ENCODE measurements around the gene RAPGEF5. TPM values are rescaled to one million over a fixed set of nuclear protein-coding genes. Genes with fewer than 3 reads are reported as not detected.

The RAPGEF5 gene
- total RNA-seq, 2 experiments from 2014 or later, result 0.60 to 0.69 TPM

DNA sequence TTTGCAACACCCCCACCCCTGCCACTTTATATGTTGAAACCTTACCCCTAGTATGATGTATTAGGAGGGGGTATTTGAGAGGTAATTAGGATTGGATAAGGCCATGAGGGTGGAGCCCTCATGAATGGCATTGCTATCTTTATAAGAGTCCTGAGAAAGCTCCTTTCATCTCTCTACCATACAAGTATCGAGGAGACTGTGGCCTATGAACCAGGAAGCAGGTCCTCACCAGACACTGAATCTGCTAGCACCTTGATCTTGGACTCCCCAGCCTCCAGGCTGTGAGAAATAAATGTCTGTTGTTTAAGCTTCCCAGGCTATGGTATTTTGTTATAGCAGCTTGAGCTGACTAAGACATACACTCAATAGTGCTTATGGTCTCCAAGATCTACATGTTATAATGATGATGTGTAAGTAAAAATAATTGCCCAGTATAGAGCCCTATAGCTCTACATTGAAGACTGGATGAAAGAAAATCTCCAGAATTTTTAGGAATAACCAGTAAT is 188.8 kb downstream of the RAPGEF5 start:
- no peak for DNase-seq
- Mint-ChIP-seq H3K27ac (no peak overlapping the region), H3K4me1 (peaks cover 4% of the 10 kb centered on the region), H3K27me3 (peaks cover 10% of the 10 kb centered on the region), H3K36me3 (ENCODE audit: low read depth) (no peaks in the 10 kb centered on the region), H3K4me3 (no peak overlapping the region), H3K9me3 (no peaks in the 10 kb centered on the region)
- ChIA-PET POLR2A (no interaction called here), CTCF (interaction anchor here (1.2 kb wide), 1 partner anchor 15 kb away, joined by 3 read pairs; no protein-coding TSS in a partner anchor)

DNA sequence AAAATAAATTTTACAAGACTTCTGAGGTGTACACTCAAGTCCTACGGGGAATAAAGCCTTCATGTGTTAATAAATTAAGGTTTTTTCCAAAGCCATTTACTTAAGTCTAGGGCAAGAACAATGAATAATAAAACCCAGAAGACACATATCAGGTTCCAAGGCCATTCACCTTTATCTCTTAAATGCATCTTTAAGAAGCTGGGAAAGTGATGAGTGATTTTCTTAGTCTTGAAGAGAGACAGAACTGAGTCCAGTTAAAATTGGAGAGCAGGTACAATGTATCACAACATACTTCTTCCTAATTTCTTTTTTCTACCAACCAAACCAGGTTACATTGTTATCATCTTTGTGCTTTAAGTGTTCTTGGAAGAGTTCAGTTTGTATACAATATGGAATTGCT is 189.5 kb downstream of the RAPGEF5 start:
- CTCF ChIA-PET, result interaction anchor here (1.2 kb wide), 1 partner anchor 14 kb away, joined by 3 read pairs; no protein-coding TSS in a partner anchor
- Mint-ChIP-seq H3K36me3 (ENCODE audit: low read depth) (no peaks in the 10 kb centered on the region), H3K4me3 (no peak overlapping the region), H3K27me3 (peaks cover 10% of the 10 kb centered on the region), H3K4me1 (peaks cover 2% of the 10 kb centered on the region), H3K9me3 (no peaks in the 10 kb centered on the region), H3K27ac (no peak overlapping the region)
- DNase-seq, result no peak
- POLR2A ChIA-PET, result no interaction called here

DNA sequence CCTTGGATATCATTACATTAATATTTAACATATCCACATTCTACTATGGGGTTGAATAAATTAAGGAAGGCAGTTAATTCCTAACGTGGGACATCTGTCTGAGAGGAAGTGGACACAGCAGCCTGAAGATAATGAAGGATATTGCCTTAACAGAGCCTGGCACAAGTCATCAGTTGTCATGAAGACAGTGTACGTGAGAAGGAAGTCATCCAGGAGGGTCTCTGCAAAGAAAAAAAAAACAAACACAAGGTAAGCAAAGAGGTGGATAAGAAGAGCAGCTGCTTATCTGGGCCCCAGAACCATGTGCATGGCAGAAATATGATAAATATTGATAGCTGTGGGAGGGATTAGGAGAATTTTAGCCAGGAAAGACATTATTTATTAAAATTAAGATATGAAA is 190.0 kb downstream of the RAPGEF5 start:
- H3K4me3 Mint-ChIP-seq, result no peak overlapping the region
- DNase-seq, result no peak
- H3K9me3 Mint-ChIP-seq, result no peaks in the 10 kb centered on the region
- ChIA-PET CTCF (interaction anchor here (1.2 kb wide), 1 partner anchor 13 kb away, joined by 3 read pairs; no protein-coding TSS in a partner anchor), POLR2A (no interaction called here)
- H3K27ac Mint-ChIP-seq, result no peak overlapping the region
- H3K36me3 Mint-ChIP-seq (ENCODE audit: low read depth), result no peaks in the 10 kb centered on the region
- no peaks in the 10 kb centered on the region for H3K4me1 Mint-ChIP-seq
- H3K27me3 Mint-ChIP-seq, result peaks cover 10% of the 10 kb centered on the region

DNA sequence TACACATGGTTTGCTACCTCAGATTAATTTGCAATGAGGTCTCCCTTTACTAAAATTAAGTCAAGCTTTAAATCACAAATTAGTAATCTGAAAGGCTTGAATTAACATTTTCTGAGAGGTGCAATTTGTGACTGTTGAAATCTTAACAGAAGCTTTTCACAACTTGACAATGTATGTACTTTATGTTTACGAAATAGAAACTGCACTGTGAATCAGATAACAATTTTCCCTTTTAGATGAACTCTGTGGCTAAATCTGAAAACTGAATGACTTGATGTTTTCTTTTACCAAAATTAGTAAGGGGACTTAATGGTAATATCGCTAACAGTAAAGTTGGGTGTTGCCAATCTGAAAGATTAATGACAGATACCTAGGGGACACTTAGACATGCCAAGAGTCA is 197.6 kb downstream of the RAPGEF5 start:
- POLR2A ChIA-PET, result no interaction called here
- Mint-ChIP-seq H3K4me1 (peaks cover 6% of the 10 kb centered on the region), H3K27ac (no peak overlapping the region)

DNA sequence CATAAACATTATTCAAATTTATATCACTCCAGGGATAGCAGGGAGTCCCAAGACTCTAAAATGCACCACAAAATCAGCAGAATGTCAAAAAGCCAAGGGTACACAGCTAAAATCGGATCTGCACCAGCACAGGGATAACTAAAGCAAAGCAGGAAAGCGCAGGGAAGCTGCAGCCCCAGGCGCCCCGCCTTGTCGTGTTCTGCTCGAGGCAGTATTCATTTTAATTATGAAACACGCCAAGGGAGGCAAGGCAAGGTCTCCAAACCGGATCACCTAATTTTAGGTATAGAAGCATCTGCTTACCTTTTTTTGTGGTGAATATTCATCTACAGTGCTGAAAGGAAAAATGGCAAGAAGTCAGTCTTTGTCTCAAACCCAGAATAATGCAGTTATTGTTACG is 199.4 kb downstream of the RAPGEF5 start:
- no peak for DNase-seq
- ChIA-PET CTCF (interaction anchor here (1.0 kb wide), 1 partner anchor 18 kb away, joined by 3 read pairs; no protein-coding TSS in a partner anchor), POLR2A (no interaction called here)
- Mint-ChIP-seq H3K27me3 (peaks cover 10% of the 10 kb centered on the region), H3K4me1 (peaks cover 16% of the 10 kb centered on the region), H3K36me3 (ENCODE audit: low read depth) (no peaks in the 10 kb centered on the region), H3K27ac (no peak overlapping the region), H3K4me3 (no peak overlapping the region), H3K9me3 (no peaks in the 10 kb centered on the region)

More for the DNA sequence above, 197.6 kb downstream of the RAPGEF5 start:
- no peaks in the 10 kb centered on the region for H3K36me3 Mint-ChIP-seq (ENCODE audit: low read depth)
- H3K9me3 Mint-ChIP-seq, result no peaks in the 10 kb centered on the region
- peaks cover 12% of the 10 kb centered on the region for H3K27me3 Mint-ChIP-seq
- CTCF ChIA-PET, result interaction anchor here (1.1 kb wide), 1 partner anchor 14 kb away, joined by 3 read pairs; no protein-coding TSS in a partner anchor
- no peak for DNase-seq
- no peak overlapping the region for H3K4me3 Mint-ChIP-seq

DNA sequence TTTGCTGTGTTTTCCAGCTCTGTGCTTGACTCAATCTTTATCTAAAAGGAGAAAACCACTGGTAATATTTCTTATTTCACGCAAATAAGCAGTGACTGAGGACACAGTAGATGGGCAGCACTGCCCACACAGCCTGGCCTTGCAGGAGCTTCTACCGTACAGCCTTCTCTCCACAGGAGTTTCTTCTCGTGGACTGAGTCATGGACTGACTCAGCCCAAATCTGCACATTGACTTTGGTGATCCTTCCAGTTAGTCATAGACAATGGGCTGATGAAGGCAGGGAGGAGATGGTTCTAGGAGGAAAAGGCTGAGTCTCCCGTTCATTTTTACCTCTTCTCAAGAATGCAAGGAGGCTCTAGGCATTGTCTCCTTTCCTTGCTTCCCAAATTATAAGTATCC is 200.7 kb downstream of the RAPGEF5 start:
- H3K27me3 Mint-ChIP-seq, result peaks cover 10% of the 10 kb centered on the region
- no peak for DNase-seq
- no peaks in the 10 kb centered on the region for H3K9me3 Mint-ChIP-seq
- POLR2A ChIA-PET, result no interaction called here
- no peak overlapping the region for H3K4me3 Mint-ChIP-seq
- H3K27ac Mint-ChIP-seq, result no peak overlapping the region
- H3K36me3 Mint-ChIP-seq (ENCODE audit: low read depth), result no peaks in the 10 kb centered on the region
- CTCF ChIA-PET, result no interaction called here
- H3K4me1 Mint-ChIP-seq, result peaks cover 16% of the 10 kb centered on the region

DNA sequence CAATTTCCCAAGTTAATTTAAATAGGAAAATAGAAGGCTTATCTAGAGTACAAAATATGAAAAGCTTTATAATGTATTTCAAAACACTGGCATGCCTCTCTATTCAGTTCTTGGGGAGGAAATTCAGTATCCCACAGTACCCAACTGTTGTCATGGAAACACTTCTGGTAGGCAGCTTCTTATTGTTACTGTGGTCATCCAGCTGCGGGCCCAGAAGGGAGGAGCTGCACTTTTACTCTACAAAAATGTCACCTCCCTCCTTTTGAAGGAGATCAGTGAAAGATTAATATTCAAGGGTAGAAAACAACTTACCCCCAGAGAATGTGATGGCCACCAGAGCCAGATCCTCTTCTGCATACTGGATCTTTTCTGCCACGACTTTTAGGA is 202.8 kb downstream of the RAPGEF5 start:
- DNase-seq, result peak; percentile 27
- no peak overlapping the region for H3K4me3 Mint-ChIP-seq
- H3K27ac Mint-ChIP-seq, result no peak overlapping the region
- H3K4me1 Mint-ChIP-seq, result peaks cover 16% of the 10 kb centered on the region
- no peaks in the 10 kb centered on the region for H3K36me3 Mint-ChIP-seq (ENCODE audit: low read depth)
- H3K9me3 Mint-ChIP-seq, result no peaks in the 10 kb centered on the region
- CTCF ChIA-PET, result interaction anchor here (0.9 kb wide), 1 partner anchor 13 kb away, joined by 3 read pairs; no protein-coding TSS in a partner anchor
- peaks cover 10% of the 10 kb centered on the region for H3K27me3 Mint-ChIP-seq
- POLR2A ChIA-PET, result no interaction called here

DNA sequence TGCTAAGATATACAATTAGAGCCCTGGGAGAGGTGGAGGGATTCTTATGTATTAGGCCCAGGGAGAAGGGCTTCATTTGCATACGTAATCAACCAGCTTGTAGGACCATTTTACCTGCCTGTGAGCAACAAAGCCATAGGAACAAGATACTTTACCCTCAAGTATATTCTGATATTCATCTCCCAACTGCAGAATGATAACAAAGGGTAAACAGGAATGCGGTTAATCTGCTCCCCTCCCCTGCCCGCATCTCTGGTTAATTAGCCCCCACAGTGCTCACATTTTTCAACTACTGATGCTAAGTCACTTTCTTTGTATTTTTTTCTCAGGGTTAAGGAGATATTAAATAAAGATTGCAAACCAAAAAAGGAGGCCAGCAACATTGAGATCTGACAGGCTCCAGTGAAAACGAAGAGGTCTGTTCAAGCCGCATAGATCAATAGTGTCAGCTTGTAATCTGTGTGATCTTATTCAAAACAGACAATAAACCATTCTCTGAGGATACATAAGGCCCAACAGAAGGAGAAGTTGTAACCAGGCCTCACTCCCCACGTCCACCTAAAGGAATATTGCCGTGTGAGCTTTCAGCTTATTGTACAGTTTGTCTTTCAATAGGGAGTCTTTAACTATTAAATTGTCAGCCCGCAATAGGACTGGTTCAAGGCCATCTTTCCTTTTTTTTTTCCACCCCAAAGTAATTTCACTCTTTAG is 203.4 kb downstream of the RAPGEF5 start:
- Mint-ChIP-seq H3K9me3 (no peaks in the 10 kb centered on the region), H3K27ac (no peak overlapping the region), H3K4me1 (peaks cover 17% of the 10 kb centered on the region), H3K4me3 (no peak overlapping the region), H3K27me3 (peaks cover 10% of the 10 kb centered on the region), H3K36me3 (ENCODE audit: low read depth) (no peaks in the 10 kb centered on the region)
- ChIA-PET CTCF (interaction anchor here (0.6 to 1.2 kb wide), 3 partner anchors 9 to 369 kb away, joined by 3 read pairs; no protein-coding TSS in a partner anchor), POLR2A (no interaction called here)
- DNase-seq, result no peak

DNA sequence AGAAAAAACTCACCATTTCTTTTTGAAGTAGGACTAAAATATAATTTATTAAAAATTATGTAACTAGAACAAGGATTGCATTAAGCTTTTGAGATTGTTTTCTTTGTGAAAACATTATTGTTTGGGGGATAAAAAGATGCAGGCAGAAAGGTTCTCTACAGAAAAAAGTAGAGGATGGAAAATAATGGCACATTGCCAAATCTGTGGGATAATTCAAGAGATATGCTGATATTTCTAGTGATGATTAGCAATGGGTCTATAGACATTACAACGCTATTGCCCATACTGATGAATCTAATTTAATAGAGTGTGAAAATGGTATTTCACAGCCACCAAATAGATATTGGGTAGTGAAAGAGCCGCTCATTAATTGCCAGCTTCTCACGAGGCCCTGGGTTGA is 204.3 kb downstream of the RAPGEF5 start:
- Mint-ChIP-seq H3K36me3 (ENCODE audit: low read depth) (no peaks in the 10 kb centered on the region), H3K27me3 (peaks cover 8% of the 10 kb centered on the region), H3K4me3 (no peak overlapping the region), H3K9me3 (no peaks in the 10 kb centered on the region), H3K4me1 (peaks cover 25% of the 10 kb centered on the region), H3K27ac (no peak overlapping the region)
- ChIA-PET POLR2A (no interaction called here), CTCF (interaction anchor here (0.6 to 1.2 kb wide), 2 partner anchors 8 to 368 kb away, joined by 3 read pairs; no protein-coding TSS in a partner anchor)
- no peak for DNase-seq

DNA sequence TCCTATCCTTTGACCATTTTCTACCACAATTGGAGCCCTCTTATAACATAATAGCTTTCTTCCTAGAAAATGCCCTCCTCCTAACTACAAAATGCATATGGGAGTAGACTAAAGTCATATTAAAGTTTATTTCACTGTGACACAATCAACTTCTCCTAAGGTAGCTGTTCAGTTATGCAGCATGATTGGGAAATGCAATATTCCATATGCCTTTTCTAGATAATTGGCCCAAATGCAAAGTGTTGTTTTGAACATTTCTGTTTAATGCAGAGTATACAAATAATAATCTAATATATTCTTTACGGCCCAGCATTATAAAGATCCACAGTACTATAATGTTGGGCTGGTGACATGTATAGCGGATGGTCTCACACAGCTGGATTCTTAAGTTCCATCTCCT is 205.1 kb downstream of the RAPGEF5 start:
- Mint-ChIP-seq H3K36me3 (ENCODE audit: low read depth) (peaks cover 3% of the 10 kb centered on the region), H3K4me1 (peaks cover 31% of the 10 kb centered on the region), H3K27ac (no peak overlapping the region), H3K9me3 (no peaks in the 10 kb centered on the region), H3K4me3 (no peak overlapping the region), H3K27me3 (peaks cover 10% of the 10 kb centered on the region)
- DNase-seq, result no peak
- ChIA-PET POLR2A (no interaction called here), CTCF (no interaction called here)

DNA sequence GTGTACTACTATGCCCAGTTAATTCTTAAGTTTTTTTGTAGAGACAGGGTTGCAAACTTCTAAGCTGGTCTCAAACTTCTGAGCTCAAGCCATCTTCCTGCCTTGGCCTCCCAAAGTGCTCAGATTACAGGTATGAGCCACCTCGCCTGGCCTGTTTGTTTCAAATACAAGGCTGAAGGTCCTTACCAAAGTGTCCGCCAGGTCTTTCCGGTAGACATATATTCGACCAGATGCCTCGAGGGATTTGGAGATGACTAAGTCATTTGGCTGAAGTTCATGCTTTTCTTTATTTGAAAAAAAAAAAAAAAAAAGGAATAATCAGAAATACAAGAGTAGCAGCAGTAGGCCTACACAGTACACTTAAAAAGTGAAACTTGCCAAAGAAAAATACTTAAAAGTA is 206.7 kb downstream of the RAPGEF5 start:
- CTCF ChIA-PET, result no interaction called here
- DNase-seq, result no peak
- Mint-ChIP-seq H3K4me3 (no peak overlapping the region), H3K27me3 (peaks cover 7% of the 10 kb centered on the region), H3K4me1 (peaks cover 34% of the 10 kb centered on the region), H3K27ac (no peak overlapping the region), H3K9me3 (no peaks in the 10 kb centered on the region), H3K36me3 (ENCODE audit: low read depth) (peaks cover 3% of the 10 kb centered on the region)
- POLR2A ChIA-PET, result no interaction called here

DNA sequence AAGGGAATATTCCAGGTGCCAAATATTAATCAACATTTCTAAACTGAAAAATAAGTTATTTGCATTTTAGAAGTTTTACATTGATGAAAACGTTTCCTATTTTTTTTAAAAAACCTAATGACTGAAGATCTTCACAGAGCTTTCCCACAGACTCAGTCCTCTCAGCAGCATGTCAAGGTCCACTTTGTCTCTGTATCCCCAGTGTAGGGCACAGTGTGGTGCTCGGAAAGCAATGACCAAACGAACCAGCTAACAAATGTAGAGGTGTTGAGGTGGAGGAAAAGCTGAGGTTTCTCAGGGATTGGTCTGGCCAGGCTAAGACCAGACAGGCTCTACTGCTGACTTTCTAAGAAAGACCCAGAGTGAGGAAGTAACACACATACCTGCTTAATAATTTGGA is 209.1 kb downstream of the RAPGEF5 start:
- ChIA-PET CTCF (no interaction called here), POLR2A (no interaction called here)
- H3K9me3 Mint-ChIP-seq, result no peaks in the 10 kb centered on the region
- no peak for DNase-seq
- H3K4me3 Mint-ChIP-seq, result no peak overlapping the region
- peaks cover 6% of the 10 kb centered on the region for H3K27me3 Mint-ChIP-seq
- H3K27ac Mint-ChIP-seq, result no peak overlapping the region
- H3K4me1 Mint-ChIP-seq, result peaks cover 17% of the 10 kb centered on the region
- H3K36me3 Mint-ChIP-seq (ENCODE audit: low read depth), result peaks cover 3% of the 10 kb centered on the region

DNA sequence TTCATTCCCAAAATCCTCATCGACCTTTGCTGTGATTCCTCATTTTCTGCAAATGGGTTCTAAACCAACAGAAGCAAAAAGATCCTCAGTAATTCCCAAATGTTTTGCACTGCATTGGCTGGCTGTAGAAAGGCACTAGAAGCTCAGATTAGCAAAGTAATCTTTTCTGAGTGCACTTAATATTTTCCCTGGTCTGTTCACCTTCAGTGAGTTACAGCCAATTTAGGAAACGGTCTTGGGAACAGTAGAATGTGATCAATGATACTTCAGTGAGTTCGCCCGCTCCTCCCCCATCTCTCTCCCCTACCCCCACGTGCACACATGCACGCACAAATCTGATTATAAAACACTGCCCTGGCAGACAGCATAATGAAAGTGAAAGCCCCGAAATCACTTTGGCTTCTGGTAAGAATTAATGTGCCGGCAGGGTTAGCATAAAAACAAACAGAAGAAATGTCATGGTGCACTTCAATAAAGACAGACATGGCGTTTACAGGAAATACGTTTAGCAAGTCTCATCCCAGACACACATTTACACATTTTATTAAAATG is 209.9 kb downstream of the RAPGEF5 start:
- H3K9me3 Mint-ChIP-seq, result no peaks in the 10 kb centered on the region
- CTCF ChIA-PET, result no interaction called here
- peak overlapping the region; percentile 12 for H3K4me3 Mint-ChIP-seq
- peak; percentile 29 for DNase-seq
- peaks cover 3% of the 10 kb centered on the region for H3K36me3 Mint-ChIP-seq (ENCODE audit: low read depth)
- H3K4me1 Mint-ChIP-seq, result peaks cover 17% of the 10 kb centered on the region
- peaks cover 9% of the 10 kb centered on the region for H3K27me3 Mint-ChIP-seq
- peak overlapping the region; percentile 48 for H3K27ac Mint-ChIP-seq
- POLR2A ChIA-PET, result no interaction called here

All from activated CD4-positive, alpha-beta T cell treated with anti-CD3 and anti-CD28 coated beads, Interleukin-2, amount 10 ng/mL, durations not matched to agents 7 days and 5 days (primary cell).